K562 (cell line): ENCODE measurements around the gene BEST3. TPM values are rescaled to one million over a fixed set of nuclear protein-coding genes. Genes with fewer than 3 reads are reported as not detected.

Source experiments
- CCNT2 ChIP-seq: IDR thresholded peaks from 2 replicates; pipeline ENCODE4 v1.6.1; 2011; ENCODE audit warnings: borderline replicate concordance, low read depth, mild to moderate bottlenecking, moderate library complexity, mixed read lengths, low read length; ENCODE audit not compliant: insufficient read length; ENCODE audit errors: extremely low read depth
- EHMT2 ChIP-seq: fragments of 450-650 bp; IDR thresholded peaks from 2 replicates; pipeline ENCODE4 v1.6.1; 2018; ENCODE audit warnings: antibody characterized with exemption
- EP300 ChIP-seq: IDR thresholded peaks from 2 replicates; pipeline ENCODE4 v1.6.1; 2012; ENCODE audit warnings: low read length, improper control_type of control experiment
- ERF ChIP-seq: fragments of 450-650 bp; formaldehyde crosslinking; IDR thresholded peaks from 2 replicates; pipeline ENCODE4 v1.4.0; 2020; ENCODE audit warnings: mild to moderate bottlenecking, mixed read lengths
- FOXM1 ChIP-seq, 2 experiments: fragments of 450-650 bp in 1 of 2; sonication (generic) in 1 of 2; formaldehyde crosslinking in 1 of 2; IDR thresholded peaks; 2 replicates each; pipeline versions ENCODE4 v1.6.1 to v1.9.0; 2017 to 2022; ENCODE audit warnings: low read depth in 2 of 2, mild to moderate bottlenecking in 2 of 2, missing genetic modification reagents in 1 of 2, moderate library complexity in 1 of 2
- GATAD2B ChIP-seq: fragments of 450-650 bp; IDR thresholded peaks from 2 replicates; pipeline ENCODE4 v1.6.1; 2017; ENCODE audit warnings: mild to moderate bottlenecking, borderline replicate concordance
- HMBOX1 ChIP-seq: sonication (generic); IDR thresholded peaks from 2 replicates; pipeline ENCODE4 v1.6.1; 2016
- KLF16 ChIP-seq: IDR thresholded peaks from 2 replicates; pipeline ENCODE4 v1.6.1; 2016; ENCODE audit warnings: antibody characterized with exemption
- PHB ChIP-seq: fragments of 250-450 bp; sonication (Bioruptor Pico); IDR thresholded peaks from 2 replicates; pipeline ENCODE4 v1.5.0; 2021
- SRSF3 ChIP-seq: fragments of 200-400 bp; formaldehyde crosslinking; IDR thresholded peaks from 2 replicates; pipeline ENCODE4 v1.6.1; 2016; ENCODE audit warnings: mild to moderate bottlenecking, low read length, moderate library complexity; ENCODE audit not compliant: insufficient read depth
- TCF3 ChIP-seq: sonication (generic); formaldehyde crosslinking; IDR thresholded peaks from 2 replicates; pipeline ENCODE4 v1.4.0; 2020; ENCODE audit warnings: mild to moderate bottlenecking, missing genetic modification reagents
- TEAD1 ChIP-seq, 2 experiments: fragments of 450-650 bp in 1 of 2; sonication (generic) in 1 of 2; formaldehyde crosslinking; IDR thresholded peaks; 2 replicates each; pipeline versions ENCODE4 v1.4.0 to v1.8.0; 2020 to 2022; ENCODE audit warnings: mild to moderate bottlenecking in 2 of 2, missing genetic modification reagents in 1 of 2
- TRIM24 ChIP-seq, 2 experiments: fragments of 450-650 bp; IDR thresholded peaks; 2 replicates each; pipeline ENCODE4 v1.6.1; 2016
- polyA plus RNA-seq, 8 experiments: library from polyadenylated mRNA; depleted of rRNA in 4 of 8; stranded (reverse) in 5 of 8; unstranded in 3 of 8; fragments of >200 nt; fragmentation: Nextera tagmentation in 2 of 8; fragmentation: Illumina TruSeq in 1 of 8; extraction: Ambion mirVana in 2 of 8; extraction: Trizol in 1 of 8; gene quantifications; 2 replicates each; pipeline versions ENCODE4 v1.2.1 to v1.2.3, GENCODE V29; 2011 to 2014; ENCODE audit warnings: inconsistent platforms in 1 of 8, missing spikeins in 1 of 8
- total RNA-seq, 7 experiments: library from RNA; depleted of rRNA in 6 of 7; stranded (reverse); fragments of >200 nt in 6 of 7; fragmentation: Illumina TruSeq in 2 of 7; extraction: Trizol in 2 of 7; gene quantifications; 2 replicates each; pipeline versions ENCODE4 v1.2.1 to v1.2.3, GENCODE V29; 2011 to 2021; ENCODE audit warnings: low replicate concordance in 1 of 7
- TF ChIP-seq, protein P1 (sequence below): sonication (generic); formaldehyde crosslinking; IDR thresholded peaks from 2 replicates; pipeline ENCODE4 v1.4.0; 2020; ENCODE audit warnings: mild to moderate bottlenecking, missing genetic modification reagents
- TF ChIP-seq, protein P2 (sequence below), 2 experiments: IDR thresholded peaks in 1 of 2; conservative IDR thresholded peaks in 1 of 2; 2 replicates each; pipeline ENCODE4 v1.6.1; 2016; ENCODE audit warnings: low read depth in 2 of 2, mild to moderate bottlenecking in 1 of 2, missing compliant biosample characterization in 1 of 2, missing genetic modification characterization in 1 of 2, moderate library complexity in 1 of 2
- TF ChIP-seq, protein P3 (sequence below): fragments of 150-350 bp; conservative IDR thresholded peaks from 2 replicates; pipeline ENCODE4 v1.6.1; 2014; ENCODE audit warnings: low read length

The BEST3 gene
- total and polyA plus RNA-seq, 9 of the 15 experiments (the other 6 are each of a cell fraction or from before 2014, with no cell fraction given), result 0.15 TPM; not detected in 8

DNA sequence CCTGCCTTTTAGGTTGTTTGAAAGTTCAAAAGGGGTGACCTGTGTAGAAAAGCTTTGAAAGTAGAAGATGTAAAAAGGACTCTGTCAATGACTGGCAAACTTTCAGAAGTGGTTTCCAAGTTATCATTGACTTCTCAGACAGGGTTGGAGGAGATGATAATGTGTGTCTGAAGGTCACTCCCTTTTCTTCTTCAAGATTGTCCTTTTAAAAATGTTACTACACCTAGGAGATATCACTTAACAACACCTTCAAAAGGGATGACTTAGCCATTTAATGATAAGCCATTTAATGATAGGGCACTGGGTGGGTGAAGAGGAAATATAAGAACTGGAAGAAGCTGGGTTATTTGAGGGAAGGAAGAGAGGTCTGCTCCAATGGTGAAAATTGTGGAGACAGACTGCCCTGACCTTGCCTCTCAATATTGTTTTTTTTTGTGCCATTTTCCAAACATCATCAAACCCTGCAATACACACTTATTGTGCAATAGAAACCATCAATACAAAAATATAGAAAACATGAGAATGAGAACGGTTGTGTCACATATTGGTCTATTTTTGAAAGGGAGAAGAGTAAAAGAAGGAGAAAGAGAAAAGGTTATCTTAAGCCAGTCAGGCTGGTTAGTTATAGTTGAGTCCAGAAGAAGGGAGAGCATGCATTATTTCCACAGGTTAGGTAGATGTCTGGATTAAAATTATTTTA is 38.8 kb downstream of the BEST3 start (continued):
- TF ChIP-seq HMBOX1, result peak; percentile 56; the same call in 1 of the 2 replicates
- peak; percentile 96 for TF ChIP-seq CCNT2
- TF ChIP-seq, protein P1, sequence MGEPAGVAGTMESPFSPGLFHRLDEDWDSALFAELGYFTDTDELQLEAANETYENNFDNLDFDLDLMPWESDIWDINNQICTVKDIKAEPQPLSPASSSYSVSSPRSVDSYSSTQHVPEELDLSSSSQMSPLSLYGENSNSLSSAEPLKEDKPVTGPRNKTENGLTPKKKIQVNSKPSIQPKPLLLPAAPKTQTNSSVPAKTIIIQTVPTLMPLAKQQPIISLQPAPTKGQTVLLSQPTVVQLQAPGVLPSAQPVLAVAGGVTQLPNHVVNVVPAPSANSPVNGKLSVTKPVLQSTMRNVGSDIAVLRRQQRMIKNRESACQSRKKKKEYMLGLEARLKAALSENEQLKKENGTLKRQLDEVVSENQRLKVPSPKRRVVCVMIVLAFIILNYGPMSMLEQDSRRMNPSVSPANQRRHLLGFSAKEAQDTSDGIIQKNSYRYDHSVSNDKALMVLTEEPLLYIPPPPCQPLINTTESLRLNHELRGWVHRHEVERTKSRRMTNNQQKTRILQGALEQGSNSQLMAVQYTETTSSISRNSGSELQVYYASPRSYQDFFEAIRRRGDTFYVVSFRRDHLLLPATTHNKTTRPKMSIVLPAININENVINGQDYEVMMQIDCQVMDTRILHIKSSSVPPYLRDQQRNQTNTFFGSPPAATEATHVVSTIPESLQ (CRISPR knock-in tag), result no peak
- TF ChIP-seq, protein P2, sequence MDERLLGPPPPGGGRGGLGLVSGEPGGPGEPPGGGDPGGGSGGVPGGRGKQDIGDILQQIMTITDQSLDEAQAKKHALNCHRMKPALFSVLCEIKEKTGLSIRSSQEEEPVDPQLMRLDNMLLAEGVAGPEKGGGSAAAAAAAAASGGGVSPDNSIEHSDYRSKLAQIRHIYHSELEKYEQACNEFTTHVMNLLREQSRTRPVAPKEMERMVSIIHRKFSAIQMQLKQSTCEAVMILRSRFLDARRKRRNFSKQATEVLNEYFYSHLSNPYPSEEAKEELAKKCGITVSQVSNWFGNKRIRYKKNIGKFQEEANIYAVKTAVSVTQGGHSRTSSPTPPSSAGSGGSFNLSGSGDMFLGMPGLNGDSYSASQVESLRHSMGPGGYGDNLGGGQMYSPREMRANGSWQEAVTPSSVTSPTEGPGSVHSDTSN (CRISPR knock-in tag; IDR thresholded peaks at IDR 0.05; ENCODE audit: low read depth), result no peak
- TF ChIP-seq, protein P2 (tag; conservative IDR thresholded peaks at IDR 0.05; ENCODE audit: low read depth), result peak; percentile 23; the same call in 1 of the 2 replicates
- TF ChIP-seq TRIM24 (IDR thresholded peaks at IDR 0.05), result peak; percentile 61 to 84; a peak in 3 of 4 replicates
- TF ChIP-seq TCF3 (CRISPR knock-in tag), result peak; percentile 90
- TF ChIP-seq GATAD2B, result peak; percentile 49; the same call in 1 of the 2 replicates
- peak; percentile 71 for TF ChIP-seq FOXM1 (IDR thresholded peaks at IDR 0.05; ENCODE audit: low read depth)
- TF ChIP-seq FOXM1 (CRISPR knock-in tag; IDR thresholded peaks at IDR 0.05; ENCODE audit: low read depth), result no peak
- TF ChIP-seq, protein P3, sequence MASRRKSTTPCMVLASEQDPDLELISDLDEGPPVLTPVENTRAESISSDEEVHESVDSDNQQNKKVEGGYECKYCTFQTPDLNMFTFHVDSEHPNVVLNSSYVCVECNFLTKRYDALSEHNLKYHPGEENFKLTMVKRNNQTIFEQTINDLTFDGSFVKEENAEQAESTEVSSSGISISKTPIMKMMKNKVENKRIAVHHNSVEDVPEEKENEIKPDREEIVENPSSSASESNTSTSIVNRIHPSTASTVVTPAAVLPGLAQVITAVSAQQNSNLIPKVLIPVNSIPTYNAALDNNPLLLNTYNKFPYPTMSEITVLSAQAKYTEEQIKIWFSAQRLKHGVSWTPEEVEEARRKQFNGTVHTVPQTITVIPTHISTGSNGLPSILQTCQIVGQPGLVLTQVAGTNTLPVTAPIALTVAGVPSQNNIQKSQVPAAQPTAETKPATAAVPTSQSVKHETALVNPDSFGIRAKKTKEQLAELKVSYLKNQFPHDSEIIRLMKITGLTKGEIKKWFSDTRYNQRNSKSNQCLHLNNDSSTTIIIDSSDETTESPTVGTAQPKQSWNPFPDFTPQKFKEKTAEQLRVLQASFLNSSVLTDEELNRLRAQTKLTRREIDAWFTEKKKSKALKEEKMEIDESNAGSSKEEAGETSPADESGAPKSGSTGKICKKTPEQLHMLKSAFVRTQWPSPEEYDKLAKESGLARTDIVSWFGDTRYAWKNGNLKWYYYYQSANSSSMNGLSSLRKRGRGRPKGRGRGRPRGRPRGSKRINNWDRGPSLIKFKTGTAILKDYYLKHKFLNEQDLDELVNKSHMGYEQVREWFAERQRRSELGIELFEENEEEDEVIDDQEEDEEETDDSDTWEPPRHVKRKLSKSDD, result no peak
- peak; percentile 80 for TF ChIP-seq EHMT2
- TF ChIP-seq ERF (CRISPR knock-in tag), result no peak
- peak; percentile 73; the same call in 1 of the 2 replicates for TF ChIP-seq KLF16
- no peak for TF ChIP-seq PHB (CRISPR knock-in tag)
- TF ChIP-seq TEAD1 (CRISPR knock-in tag; IDR thresholded peaks at IDR 0.05), result 0 out of 4 replicates have a peak, but pooled peaks of 1 of the 2 experiments have one; percentile 23
- peak; percentile 92 for TF ChIP-seq EP300
- TF ChIP-seq SRSF3, result no peak
